Keratinocyte (primary cell): Measurements from ENCODE around the gene JMJD1C. TPM values are rescaled to one million over a fixed set of nuclear protein-coding genes. Genes with fewer than 3 reads are reported as not detected.

Experiments
- DNase-seq: peaks from one replicate; pipeline ENCODE4 v3.0.0-alpha.2; 2011; ENCODE audit warnings: low read depth, missing footprints, low spot score
- FAIRE-seq: peaks from 2 replicates; lab custom pipeline; 2011; peaks lifted over from hg19 to GRCh38; lab: Jason Lieb, UNC
- H2AFZ ChIP-seq: 2 replicates; pipeline ENCODE4 v1.6.0; 2012; ENCODE audit warnings: low read length, control low read depth, inconsistent platforms; ENCODE audit not compliant: control insufficient read depth
- H3K27ac ChIP-seq: 2 replicates; pipeline ENCODE4 v1.5.1; 2011; ENCODE audit warnings: low read length; ENCODE audit not compliant: control insufficient read depth, insufficient read depth
- H3K27me3 ChIP-seq: 3 replicates; pipeline ENCODE4 v1.6.0; 2011; ENCODE audit warnings: low read length; ENCODE audit not compliant: control insufficient read depth, insufficient read depth; ENCODE audit errors: extremely low read depth
- H3K36me3 ChIP-seq, 2 experiments: 2 replicates in 1 of 2; 3 replicates in 1 of 2; pipeline ENCODE4 v1.5.1; 2011; ENCODE audit warnings: low read length in 2 of 2, mild to moderate bottlenecking in 1 of 2; ENCODE audit not compliant: control insufficient read depth in 2 of 2, insufficient read depth in 2 of 2; ENCODE audit errors: extremely low read depth in 1 of 2
- H3K4me1 ChIP-seq: 3 replicates; pipeline ENCODE4 v1.5.1; 2011; ENCODE audit warnings: low read length; ENCODE audit not compliant: control insufficient read depth, insufficient read depth; ENCODE audit errors: extremely low read depth
- H3K4me2 ChIP-seq: 3 replicates; pipeline ENCODE4 v1.6.0; 2011; ENCODE audit warnings: low read depth, low read length; ENCODE audit not compliant: control insufficient read depth, insufficient read depth; ENCODE audit errors: extremely low read depth
- H3K4me3 ChIP-seq, 3 experiments: fragments of 200-600 bp in 1 of 3; sonication (generic) in 1 of 3; 2 replicates in 2 of 3; 3 replicates in 1 of 3; pipeline ENCODE4 v1.5.1; 2011 to 2016; ENCODE audit warnings: low read length in 3 of 3, mild to moderate bottlenecking in 3 of 3, control low read depth in 2 of 3, inconsistent platforms in 1 of 3, low read depth in 1 of 3, mixed read lengths in 1 of 3, mixed run types in 1 of 3, moderate library complexity in 1 of 3; ENCODE audit not compliant: control insufficient read depth in 2 of 3, insufficient read depth in 2 of 3; ENCODE audit errors: extremely low read depth in 1 of 3
- H3K79me2 ChIP-seq: 2 replicates; pipeline ENCODE4 v1.6.0; 2012; ENCODE audit warnings: low read length; ENCODE audit not compliant: control insufficient read depth, insufficient read depth
- H3K9ac ChIP-seq: 3 replicates; pipeline ENCODE4 v1.6.0; 2011; ENCODE audit warnings: low read length; ENCODE audit not compliant: control insufficient read depth, insufficient read depth; ENCODE audit errors: extremely low read depth
- H3K9me1 ChIP-seq: 3 replicates; pipeline ENCODE4 v1.6.0; 2011; ENCODE audit warnings: low read length; ENCODE audit not compliant: control insufficient read depth, insufficient read depth; ENCODE audit errors: extremely low read depth
- H3K9me3 ChIP-seq: 2 replicates; pipeline ENCODE4 v1.5.1; 2012; ENCODE audit warnings: low read depth, low read length; ENCODE audit not compliant: control insufficient read depth
- H4K20me1 ChIP-seq: 3 replicates; pipeline ENCODE4 v1.6.0; 2011; ENCODE audit warnings: low read length; ENCODE audit not compliant: control insufficient read depth, insufficient read depth; ENCODE audit errors: extremely low read depth
- CTCF ChIP-seq, 3 experiments: IDR thresholded peaks in 1 of 3; conservative IDR thresholded peaks in 1 of 3; optimal IDR thresholded peaks in 1 of 3; 2 replicates in 2 of 3; 3 replicates in 1 of 3; pipeline versions ENCODE3 to v1.5.1; 2011; ENCODE audit warnings: low read length in 3 of 3, mild to moderate bottlenecking in 3 of 3, moderate library complexity in 2 of 3, control low read depth in 1 of 3, inconsistent platforms in 1 of 3; ENCODE audit not compliant: insufficient read depth in 2 of 3; ENCODE audit errors: extremely low read depth in 1 of 3
- EZH2 ChIP-seq: IDR thresholded peaks from one replicate; pipeline ENCODE4 v1.6.1; 2012; ENCODE audit warnings: inconsistent platforms, mild to moderate bottlenecking, low read length, moderate library complexity
- dilution Hi-C: fragments of 300-500 bp; cut with MboI; formaldehyde crosslinking; loops from one replicate; pipeline ENCODE4 v1.7.0; 2020; ENCODE audit warnings: low sequenced_read_pairs; ENCODE audit not compliant: extremely low pct_ligation_motif_present
- polyA plus RNA-seq, 5 experiments: library from polyadenylated mRNA; depleted of rRNA in 3 of 5; stranded (reverse) in 3 of 5; stranded (forward) in 1 of 5; unstranded in 1 of 5; fragments of >200 nt; gene quantifications; 1 replicate in 1 of 5; 2 replicates in 3 of 5; 3 replicates in 1 of 5; pipeline versions ENCODE4 v1.2.1 to v1.2.3, GENCODE V29; 2011 to 2012; ENCODE audit warnings: missing spikeins in 2 of 5, low read depth in 1 of 5, low replicate concordance in 1 of 5

Gene JMJD1C
- polyA plus RNA-seq, 1 donor (not counting 4 experiments of a cell fraction or from before 2014, with no cell fraction given) = 38.2 TPM

- TF ChIP-seq CTCF (optimal IDR thresholded peaks at IDR 0.05 in 1 of 3, IDR thresholded peaks at IDR 0.05 in 1 of 3, conservative IDR thresholded peaks at IDR 0.05 in 1 of 3; ENCODE audit: extremely low read depth in 1 of 3, insufficient read depth in 2 of 3, low read length in 3 of 3) = no peak
- no peak for TF ChIP-seq EZH2
- H3K79me2 ChIP-seq = peaks cover 67% of the 10 kb centered on the region
- H3K4me2 ChIP-seq = no peak overlapping the region
- dilution Hi-C loops = no loop called here
- no peaks in the 10 kb centered on the region for H3K36me3 ChIP-seq
- FAIRE-seq (no peak), DNase-seq (no peak)
- no peaks in the 10 kb centered on the region for H4K20me1 ChIP-seq
- no peak overlapping the region for H3K27ac ChIP-seq
- H3K27me3 ChIP-seq = no peaks in the 10 kb centered on the region
- no peak overlapping the region for H3K9ac ChIP-seq
- H3K9me3 ChIP-seq = no peaks in the 10 kb centered on the region
- peaks cover 9% of the 10 kb centered on the region for H3K4me1 ChIP-seq
- no peak overlapping the region for H3K4me3 ChIP-seq
- no peak overlapping the region for H2AFZ ChIP-seq
- no peaks in the 10 kb centered on the region for H3K9me1 ChIP-seq
Observed at GRCh38 chr10:63468947-63469346, 3.2 kb upstream of the JMJD1C start.

- Histone ChIP-seq H3K27ac (no peak overlapping the region), H4K20me1 (no peaks in the 10 kb centered on the region)
Observed at GRCh38 chr10:63467841-63468240, 2.1 kb upstream of the JMJD1C start.

More at GRCh38 chr10:63467841-63468240, 2.1 kb upstream of the JMJD1C start:
- dilution Hi-C loops = no loop called here
- TF ChIP-seq CTCF (optimal IDR thresholded peaks at IDR 0.05 in 1 of 3, IDR thresholded peaks at IDR 0.05 in 1 of 3, conservative IDR thresholded peaks at IDR 0.05 in 1 of 3; ENCODE audit: extremely low read depth in 1 of 3, insufficient read depth in 2 of 3, low read length in 3 of 3) (no peak), EZH2 (no peak)
- no peak for FAIRE-seq
- Histone ChIP-seq H3K36me3 (no peaks in the 10 kb centered on the region), H3K4me1 (peaks cover 9% of the 10 kb centered on the region), H3K4me3 (no peak overlapping the region), H3K79me2 (peaks cover 71% of the 10 kb centered on the region), H3K9me3 (no peaks in the 10 kb centered on the region), H3K9ac (no peak overlapping the region), H3K4me2 (no peak overlapping the region), H3K9me1 (no peaks in the 10 kb centered on the region), H3K27me3 (no peaks in the 10 kb centered on the region), H2AFZ (no peak overlapping the region)
- DNase-seq = no peak
